A204.1 (cell line): Measurements from ENCODE around the gene PCBP3.
"Not testable (repeated sequence)": the region's sequence is repeated elsewhere in the genome, so short reads cannot be mapped to it uniquely, and the experiment has no call there.

Experiments
- FAIRE-seq: peaks from 2 replicates; lab custom pipeline; 2012; peaks lifted over from hg19 to GRCh38; lab: Jason Lieb, UNC

Gene PCBP3

DNA sequence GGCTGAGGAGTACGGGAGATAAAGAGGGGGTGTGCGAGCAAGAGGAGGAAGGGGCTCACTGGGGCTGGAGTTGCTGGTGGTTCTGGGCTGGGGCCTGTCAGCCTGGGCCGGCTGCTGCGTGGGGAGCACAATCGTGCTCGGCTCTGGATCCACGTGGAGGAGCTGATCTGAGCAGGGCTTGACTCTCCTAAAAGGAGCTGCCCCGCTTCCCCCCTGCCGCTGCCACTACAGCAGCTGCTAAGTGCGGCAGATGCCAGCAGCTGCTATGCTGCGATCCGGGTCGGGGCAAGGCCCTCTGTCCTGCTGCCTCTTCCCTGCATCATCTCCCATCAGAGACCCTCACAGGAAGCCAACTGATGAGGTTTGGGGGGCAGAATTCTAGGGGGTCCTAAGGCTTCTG is 165.9 kb downstream of the PCBP3 start:
- FAIRE-seq = no peak

DNA sequence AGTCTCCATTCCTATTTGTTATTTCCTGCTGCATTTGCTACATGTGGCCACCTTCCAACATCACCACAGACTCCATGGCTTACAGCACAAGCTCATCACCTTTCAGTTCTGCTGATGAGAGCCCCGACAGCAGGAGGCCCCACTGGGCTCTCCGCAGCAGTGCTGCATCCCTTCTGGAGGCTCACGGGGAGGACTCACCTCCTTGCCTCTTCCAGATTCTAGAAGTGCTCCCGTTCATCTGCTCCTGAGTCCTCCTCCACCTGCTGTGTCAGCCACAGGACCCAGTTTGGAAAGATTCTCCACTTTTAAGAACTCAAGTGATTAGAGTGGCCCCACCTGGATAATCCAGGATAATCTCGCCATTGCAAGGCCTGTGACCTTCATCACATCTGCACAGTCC is 167.6 kb downstream of the PCBP3 start:
- FAIRE-seq = no peak

DNA sequence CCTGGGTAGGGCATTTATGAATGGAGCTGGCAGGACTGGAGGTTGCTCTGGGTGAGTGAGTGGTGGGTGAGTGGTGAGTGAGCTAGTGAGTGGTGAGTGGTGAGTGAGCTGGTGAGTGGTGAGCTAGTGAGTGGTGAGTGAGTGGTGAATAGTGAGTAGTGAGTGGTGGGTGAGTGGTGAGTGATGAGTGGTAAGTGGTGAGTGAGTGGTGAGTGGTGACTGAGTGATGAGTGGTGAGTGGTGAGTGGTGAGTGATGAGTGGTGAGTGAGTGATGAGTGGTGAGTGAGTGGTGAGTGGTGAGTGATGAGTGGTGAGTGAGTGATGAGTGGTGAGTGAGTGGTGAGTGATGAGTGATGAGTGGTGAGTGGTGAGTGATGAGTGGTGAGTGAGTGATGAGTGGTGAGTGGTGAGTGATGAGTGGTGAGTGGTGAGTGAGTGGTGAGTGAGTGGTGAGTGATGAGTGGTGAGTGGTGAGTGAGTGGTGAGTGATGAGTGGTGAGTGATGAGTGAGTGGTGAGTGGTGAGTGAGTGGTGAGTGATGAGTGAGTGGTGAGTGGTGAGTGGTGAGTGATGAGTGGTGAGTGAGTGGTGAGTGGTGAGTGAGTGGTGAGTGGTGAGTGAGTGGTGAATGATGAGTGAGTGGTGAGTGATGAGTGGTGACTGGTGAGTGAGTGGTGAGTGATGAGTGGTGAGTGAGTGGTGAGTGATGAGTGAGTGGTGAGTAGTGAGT is 170.8 kb downstream of the PCBP3 start:
- not testable (repeated sequence) for FAIRE-seq

DNA sequence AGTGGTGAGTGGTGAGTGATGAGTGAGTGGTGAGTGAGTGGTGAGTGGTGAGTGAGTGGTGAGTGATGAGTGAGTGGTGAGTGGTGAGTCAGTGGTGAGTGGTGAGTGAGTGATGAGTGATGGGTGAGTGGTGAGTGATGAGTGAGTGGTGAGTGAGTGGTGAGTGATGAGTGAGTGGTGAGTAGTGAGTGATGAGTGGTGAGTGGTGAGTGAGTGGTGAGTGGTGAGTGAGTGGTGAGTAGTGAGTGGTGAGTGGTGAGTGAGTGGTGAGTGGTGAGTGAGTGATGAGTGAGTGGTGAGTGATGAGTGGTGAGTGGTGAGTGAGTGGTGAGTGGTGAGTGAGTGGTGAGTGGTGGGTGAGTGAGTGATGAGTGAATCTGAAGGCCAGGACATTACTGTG is 172.3 kb downstream of the PCBP3 start:
- not testable (repeated sequence) for FAIRE-seq

DNA sequence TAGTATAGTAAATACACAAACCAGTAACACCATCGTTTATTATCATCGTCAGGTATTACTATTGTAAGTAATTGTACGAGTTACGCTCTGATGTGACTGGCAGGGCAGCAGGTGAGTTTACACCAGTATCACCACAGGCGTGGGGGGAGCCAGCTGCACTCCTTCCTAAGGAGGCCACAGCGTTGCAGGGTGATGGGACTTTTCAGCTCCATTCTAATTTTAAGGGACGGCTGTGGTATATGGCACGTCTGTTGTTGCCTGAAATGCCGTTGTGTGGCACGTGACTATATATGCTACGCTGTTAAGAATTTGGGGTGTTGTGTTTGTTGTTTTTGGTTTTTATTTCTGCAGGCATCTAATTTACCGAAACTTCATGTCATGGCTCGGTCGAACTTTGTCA is 173.3 kb downstream of the PCBP3 start:
- no peak for FAIRE-seq

DNA sequence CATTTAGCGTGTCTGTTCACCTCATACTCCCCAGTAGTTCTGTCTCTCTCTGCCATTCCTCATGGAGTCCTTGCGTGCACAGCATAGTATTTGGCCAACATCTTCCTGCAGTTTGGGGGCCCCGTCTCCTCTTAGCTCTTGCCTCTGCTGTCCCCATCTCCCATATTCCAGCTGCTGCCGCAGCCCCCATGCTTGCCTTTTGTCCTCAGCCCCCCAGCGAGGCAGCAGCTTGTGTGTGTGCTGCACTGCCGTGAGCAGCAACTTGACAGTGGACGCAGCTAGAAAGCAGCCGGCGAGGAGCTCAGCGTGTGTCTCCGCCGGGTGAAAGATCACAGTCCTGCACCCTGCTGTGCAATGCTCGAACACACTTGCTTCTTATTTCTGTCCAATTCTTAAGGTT is 173.8 kb downstream of the PCBP3 start:
- no peak for FAIRE-seq

DNA sequence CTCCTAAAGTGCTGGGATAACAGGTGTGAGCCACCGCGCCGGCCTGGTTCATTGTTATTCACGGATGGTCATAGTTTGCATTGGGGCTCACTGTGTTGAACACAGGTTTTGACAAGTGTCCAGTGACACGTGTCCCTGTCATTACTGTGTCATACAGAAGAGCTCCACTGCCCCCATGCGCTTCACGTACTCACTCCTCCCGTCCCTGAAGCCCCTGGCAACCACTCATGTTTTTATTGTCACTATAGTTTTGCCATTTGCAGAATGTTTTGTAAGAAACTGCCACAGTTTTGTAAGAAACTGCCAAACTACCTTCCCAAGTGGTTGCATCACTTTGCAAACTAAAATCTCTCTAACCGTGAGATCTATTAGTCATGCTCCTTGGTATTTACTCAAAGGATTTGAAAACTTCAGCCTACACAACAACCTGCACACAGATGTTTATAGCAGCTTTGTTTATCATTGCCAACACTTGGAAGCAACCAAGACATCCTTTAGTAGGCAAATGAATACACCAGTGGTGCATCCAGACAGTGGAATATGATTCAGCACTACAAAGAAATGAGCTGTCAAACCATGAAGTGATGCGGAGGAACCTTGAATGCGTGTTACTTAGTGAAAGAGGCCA is 174.9 kb downstream of the PCBP3 start:
- no peak for FAIRE-seq

DNA sequence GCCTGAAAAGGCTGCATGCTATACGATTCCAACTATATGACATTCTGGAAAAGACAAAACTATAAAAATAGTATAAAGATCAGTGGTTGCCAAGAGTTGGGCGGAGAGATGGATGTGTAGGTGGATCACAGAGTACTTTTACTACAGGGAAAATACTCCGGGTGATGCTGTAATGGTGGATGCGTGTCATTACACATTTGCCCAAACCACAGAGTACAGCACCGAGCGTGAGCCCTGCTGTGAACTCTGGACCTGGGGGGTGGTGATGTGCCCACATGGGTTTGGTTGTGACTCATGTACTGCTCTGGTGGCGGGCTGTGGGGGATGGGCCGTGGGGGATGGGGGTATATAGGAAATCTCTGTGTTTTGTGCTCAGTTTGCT is 175.4 kb downstream of the PCBP3 start:
- FAIRE-seq = no peak

DNA sequence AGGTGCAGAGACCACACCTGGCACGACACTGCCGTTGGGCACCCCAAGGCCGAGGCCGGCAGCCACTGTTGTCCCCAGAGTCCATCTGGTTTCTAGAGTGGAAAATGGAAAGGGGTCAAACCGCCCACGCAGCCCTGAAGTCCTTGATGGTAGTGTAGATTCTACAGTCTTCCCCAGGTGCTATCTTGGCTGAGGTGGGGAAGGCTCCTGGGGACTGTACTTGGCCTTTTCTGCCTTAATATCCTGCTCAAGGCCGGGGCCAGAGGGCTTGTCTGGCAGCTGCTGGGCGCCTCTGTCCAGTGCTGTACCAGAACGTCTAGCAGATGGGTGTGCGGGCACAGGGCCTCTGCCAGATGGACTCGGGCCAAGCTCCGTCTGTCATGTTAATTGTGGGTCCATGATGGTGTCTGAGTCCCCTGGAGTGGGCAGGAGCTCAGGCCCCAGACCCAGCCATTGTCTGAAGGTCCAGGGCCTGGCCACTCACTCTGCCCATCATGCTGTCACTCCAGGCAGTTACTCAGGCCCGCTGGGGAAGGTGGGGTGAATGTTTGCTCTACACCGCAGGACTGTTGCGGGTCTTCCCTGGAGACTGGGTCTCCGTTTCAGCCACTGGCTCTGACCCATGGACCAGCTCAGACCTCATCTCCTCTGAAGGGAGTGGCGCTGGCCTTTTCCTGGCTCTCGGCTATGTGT is 176.1 kb downstream of the PCBP3 start:
- no peak for FAIRE-seq

DNA sequence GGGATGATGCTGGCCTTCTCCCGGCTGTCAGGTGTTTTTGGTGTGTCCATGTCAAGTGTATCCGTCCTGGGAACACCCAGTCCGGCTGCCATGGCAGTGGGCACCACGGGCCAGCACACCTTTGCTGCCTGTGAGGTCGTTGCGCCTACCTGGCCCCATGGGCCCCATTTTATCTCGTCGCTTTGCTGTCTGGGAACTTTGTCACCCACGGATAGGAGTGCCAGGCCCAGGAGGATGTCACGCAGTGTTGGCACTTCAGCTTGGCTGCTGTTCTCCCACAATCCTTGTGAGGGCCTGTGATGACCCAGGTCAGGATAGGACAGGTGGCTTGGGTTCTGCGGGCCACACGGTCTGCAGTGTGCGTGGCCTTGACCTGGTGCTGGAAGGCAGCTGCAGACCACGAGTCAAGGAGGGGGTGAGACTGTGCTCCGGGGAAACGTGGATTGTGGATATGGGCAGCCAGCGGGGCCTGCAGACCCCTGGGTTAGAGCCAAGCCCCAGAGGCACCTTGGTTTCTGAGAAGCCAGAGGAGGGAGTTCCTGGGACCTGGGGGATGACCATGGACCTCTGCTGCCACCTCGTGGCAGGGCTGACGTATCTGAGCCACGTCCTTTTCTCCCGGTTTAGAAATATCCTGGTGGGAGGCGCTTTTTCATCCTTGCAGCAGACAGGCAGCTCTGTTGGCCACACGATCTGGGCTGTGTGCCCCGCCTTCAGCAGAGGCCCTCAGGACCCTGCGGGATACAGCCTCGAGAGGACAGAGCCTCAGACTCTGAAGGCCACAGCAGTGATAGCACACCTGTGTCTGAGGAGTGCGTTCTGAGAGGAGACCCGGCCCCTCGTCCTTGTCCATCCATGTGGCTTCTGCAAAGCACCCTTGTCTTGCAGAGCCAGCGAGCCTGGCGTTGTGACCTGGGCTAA is 176.9 kb downstream of the PCBP3 start:
- FAIRE-seq = peak; percentile 44

DNA sequence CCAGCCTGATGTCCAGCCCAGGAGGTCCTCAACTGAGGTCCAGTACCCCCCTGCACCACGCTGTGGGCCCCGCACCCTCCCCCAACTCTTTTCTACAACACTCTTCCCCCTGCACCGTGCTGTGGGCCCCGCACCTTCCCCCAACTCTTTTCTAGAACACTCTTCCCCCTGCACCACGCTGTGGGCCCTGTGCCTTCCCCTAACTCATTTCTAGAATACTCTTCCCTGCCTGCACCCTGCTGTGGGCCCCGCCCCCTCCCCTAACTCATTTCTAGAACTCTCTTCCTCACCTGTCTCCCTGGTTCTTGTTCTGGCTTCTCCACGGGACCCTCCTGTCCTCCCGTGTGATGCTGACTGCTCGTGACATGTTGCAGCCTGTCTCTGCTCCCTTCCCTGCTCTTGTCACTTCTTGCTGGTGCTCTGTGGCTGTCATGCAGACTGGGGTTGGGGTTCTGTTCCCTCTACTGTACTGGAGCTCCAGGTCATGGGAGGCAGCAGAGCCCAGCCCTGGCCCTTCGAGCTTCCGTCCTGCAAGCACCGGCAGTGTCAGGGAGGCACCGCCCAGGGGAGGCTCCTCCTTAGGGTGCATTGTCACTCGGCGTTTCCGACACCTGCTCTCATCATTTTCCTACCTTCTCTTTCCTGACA is 177.9 kb downstream of the PCBP3 start:
- FAIRE-seq = no peak

DNA sequence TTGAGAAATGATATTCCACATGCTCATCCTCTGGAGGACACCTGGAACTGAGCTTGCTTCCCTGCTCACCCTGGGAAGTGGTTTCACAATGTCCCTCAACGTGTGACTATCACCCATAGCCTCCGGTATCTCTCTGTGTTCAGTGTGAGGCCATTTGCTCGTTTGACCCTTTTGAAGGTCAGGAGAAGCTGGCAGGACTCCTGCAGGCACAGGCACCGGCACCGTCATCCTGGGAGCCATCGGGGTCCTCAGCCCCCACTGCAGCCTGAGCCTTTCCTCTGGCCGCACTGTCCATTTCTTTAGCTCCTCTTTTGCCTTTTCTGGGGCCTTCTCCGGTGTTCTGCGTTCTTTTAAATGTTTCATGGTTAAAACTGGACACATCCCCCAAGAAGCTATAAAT is 178.5 kb downstream of the PCBP3 start:
- no peak for FAIRE-seq

DNA sequence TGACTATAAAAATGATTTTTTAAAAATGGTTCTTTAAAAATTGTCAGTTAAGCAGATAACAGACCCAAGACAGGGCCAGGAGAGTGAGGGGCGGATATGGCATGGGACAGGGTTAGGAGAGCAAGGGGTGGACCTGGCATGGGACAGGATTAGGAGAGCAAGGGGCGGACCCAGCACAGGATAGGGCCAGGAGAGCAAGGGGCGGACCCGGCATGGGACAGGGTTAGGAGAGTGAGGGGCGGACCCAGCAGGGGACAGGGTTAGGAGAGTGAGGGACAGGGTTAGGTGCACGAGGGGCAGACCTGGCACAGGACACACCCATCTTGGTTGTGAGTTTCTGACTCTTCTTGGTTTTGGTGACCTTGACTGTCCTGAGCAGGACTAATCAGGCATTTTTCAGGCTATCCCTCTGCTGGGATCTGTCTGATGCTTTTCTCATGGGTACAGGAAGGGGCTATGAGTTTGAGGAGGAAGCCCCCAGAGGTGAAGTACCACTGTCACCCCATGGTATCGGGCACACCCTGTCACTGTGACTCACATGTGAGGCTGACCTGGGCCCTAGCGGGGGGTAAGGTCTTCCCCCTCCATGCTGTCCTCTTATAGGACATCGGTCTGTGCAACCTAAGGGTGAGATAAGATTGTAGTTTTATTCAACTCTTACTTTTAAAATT is 179.0 kb downstream of the PCBP3 start:
- no peak for FAIRE-seq

DNA sequence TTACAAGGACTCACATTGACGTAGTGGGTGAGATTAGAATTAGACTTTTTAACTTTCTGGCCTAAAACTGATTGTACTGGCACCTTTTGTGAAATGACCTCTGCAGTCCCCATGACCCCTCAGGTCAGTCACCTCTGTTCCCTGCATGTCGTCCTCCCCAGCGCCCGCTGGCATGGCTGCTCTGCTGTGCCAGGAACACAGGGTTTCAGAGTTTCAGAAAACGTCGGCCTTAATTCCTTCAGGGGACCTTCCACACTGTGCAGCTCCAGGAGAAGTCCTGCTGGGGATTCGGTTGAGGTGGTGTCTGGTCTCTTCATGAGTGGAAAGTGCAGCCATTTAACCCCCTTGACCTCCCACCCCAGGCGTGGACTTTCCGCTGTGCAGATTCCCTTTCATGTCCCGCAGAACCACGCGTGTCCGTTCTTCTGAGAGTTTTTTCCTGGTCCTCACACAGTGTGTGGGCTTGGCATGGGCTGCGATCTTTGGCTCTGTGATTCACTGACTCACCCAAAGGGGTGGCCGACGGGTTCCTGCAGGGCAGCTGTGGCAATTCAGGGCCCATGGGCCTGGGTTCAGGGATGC is 179.7 kb downstream of the PCBP3 start:
- FAIRE-seq = no peak

DNA sequence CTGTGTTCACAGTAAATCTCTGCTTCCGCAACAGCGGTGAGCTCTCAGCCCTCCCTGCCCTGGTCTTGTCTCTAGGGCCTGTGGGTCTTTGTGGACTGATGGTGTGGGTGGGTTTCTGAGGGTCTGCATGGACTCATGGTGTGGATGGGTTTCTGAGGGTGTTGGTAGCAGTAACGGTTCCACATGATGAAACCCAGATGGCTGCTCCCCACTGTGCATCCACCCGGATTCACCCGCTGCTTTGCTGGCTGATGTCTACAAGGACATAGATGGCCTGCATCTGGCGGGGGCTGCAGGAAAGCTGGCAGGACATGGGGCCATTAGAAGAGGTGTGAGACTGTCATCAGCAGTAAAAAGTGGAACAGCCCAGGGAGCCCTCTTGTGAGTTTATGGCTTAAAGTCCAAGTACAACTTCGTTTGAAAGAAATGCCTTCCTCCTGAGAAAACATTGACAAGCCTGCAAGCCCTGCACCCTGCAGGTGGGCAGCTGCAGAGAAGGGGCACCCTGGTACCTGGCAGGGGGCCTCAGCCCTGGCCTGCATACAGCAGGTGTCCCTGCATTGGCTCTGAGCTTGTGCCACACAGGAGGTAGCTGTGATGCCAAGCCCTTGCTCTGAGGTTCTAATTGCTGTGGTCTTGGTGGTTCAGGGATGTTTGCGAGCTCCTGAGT is 181.2 kb downstream of the PCBP3 start:
- FAIRE-seq = no peak

DNA sequence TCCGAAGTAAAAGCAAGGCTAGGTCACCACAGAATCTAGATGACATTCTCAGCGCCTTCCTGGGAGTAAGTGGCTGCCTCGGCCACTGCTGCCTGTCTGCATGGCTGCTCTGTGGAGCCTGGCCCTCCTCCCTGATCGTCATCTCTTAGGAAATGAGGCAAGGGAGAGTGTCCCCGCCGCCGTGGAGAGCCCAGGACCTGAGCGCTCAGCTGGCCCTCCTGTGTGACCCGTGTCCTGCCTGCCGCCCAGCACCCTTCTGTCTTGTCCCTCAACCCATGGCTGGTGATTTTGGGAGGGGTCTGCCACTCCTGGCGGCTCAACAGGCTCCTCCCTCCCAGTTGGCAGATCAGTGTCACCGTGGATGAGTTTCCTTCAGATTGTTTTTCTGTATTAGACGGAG is 181.7 kb downstream of the PCBP3 start:
- no peak for FAIRE-seq

DNA sequence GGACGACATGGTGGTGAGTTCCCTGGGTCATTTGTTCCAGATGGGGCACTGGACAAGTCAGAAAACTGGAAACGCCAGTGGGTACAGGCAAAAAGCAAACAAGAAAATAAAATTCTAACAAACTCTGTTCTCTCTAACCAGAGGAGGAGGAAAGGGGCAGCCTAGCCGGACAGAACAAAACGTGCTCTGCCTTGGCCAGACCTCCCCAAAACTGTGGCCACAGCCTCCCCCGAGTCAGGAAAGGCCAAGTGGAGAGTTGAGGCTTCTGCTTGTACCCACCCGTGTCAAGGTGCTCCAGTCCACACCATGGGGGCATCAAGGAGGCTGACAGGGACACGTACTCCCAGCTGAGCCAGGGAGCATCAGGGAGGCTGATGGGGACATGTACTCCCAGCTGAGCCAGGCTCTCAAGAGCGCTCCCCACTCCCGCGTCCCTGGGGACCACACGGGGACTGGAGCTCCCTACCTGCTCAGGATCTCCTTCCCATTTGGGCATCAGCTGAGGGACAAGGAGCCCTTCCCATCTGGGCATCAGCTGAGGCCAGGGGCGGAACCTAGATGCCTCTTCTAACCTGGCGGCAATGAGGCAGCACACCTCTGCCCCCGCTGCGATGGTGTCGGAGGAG is 183.3 kb downstream of the PCBP3 start:
- FAIRE-seq = no peak

DNA sequence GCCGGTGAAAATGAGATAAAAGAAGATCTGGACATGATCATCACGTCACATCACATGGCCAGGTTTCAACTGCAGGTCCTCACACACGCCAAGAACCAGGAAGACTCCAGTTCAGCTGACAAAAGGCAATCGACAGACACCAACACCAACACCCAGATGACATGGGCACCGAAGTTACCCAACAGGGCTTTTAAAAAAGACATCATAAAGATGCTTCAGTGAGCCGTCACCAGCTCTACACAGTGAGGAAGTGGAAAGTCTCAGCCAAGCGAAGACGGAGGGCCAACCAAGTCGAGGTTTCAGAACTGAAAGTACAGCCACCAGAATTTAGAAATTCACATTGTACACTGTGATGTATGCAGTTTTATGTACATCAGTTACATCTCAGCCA is 183.8 kb downstream of the PCBP3 start:
- FAIRE-seq = no peak

DNA sequence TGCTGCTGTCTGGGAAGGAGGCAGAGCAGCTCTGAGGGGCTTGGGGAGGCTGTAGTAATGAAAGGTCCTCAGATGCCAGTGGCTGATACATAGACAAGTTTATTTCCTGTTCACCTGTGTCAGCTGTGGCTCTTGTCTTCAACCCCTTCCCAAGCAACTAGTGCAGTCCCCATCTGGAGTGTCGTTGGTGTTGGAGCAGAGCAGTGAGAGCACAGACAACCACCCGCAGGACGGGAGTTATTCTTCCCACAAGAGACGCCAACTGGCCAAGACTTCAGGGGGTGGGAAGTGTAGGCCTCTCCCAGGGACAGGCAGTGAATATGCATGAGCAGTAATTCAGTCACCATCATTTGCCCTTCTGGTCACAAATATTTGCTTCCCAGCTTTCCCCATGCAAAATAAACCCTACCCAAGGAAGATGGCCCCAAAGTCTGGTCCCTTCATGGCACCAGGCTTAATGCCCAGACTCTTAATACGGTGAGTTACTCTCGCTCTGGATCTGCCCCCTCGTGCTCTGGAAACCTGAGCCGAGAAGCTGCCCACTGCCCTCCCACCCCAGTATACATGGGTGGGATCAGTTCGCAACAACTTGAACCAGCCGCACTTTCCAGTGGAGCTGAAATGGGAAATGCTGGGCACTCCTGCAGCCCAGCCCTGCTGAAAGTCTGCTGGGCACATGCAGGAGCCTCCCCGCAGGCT is 184.5 kb downstream of the PCBP3 start:
- FAIRE-seq = no peak
